ENCODE results near the gene GANC.

GRCh38 chr15:42332331-42332730 is 59.3 kb downstream of the GANC start:
- TF ChIP-seq CTCF (IDR thresholded peaks at IDR 0.05) (no peak), POLR2AphosphoS5 (IDR thresholded peaks at IDR 0.05) (no peak), EP300 (IDR thresholded peaks at IDR 0.05) (no peak)

All from upper lobe of left lung (tissue), 4 donors.